Hepatocyte (in vitro differentiated cells): Measurements from ENCODE around the gene PRMT1. TPM values are rescaled to one million over a fixed set of nuclear protein-coding genes. Genes with fewer than 3 reads are reported as not detected.

Experiments
- DNase-seq: peaks from one replicate; pipeline ENCODE4 v3.0.0-alpha.2; 2016; ENCODE audit warnings: low spot score
- H2AFZ ChIP-seq: fragments of 200-600 bp; sonication (generic); 2 replicates; pipeline ENCODE4 v1.6.0; 2016; ENCODE audit warnings: antibody characterized with exemption, mild to moderate bottlenecking
- H3K27ac ChIP-seq: fragments of 200-600 bp; sonication (generic); 2 replicates; pipeline ENCODE4 v1.5.1; 2016; ENCODE audit warnings: mild to moderate bottlenecking
- H3K27me3 ChIP-seq: fragments of 200-600 bp; sonication (generic); 2 replicates; pipeline ENCODE4 v1.6.1; 2016
- H3K36me3 ChIP-seq: fragments of 200-600 bp; sonication (generic); replicated peaks from 2 replicates; pipeline ENCODE4 v1.5.1; 2016; ENCODE audit warnings: low read depth; ENCODE audit not compliant: insufficient read depth
- H3K4me1 ChIP-seq: fragments of 200-600 bp; sonication (generic); 2 replicates; pipeline ENCODE4 v1.5.1; 2016; ENCODE audit warnings: mild to moderate bottlenecking, moderate library complexity; ENCODE audit not compliant: insufficient read depth
- H3K4me2 ChIP-seq: fragments of 200-600 bp; sonication (generic); 2 replicates; pipeline ENCODE4 v1.6.0; 2016
- H3K4me3 ChIP-seq: fragments of 200-600 bp; sonication (generic); 2 replicates; pipeline ENCODE4 v1.5.1; 2016; ENCODE audit warnings: mild to moderate bottlenecking
- H3K79me2 ChIP-seq: fragments of 200-600 bp; sonication (generic); 2 replicates; pipeline ENCODE4 v1.6.0; 2017; ENCODE audit warnings: mild to moderate bottlenecking
- H3K9me2 ChIP-seq: fragments of 200-600 bp; sonication (generic); replicated peaks from 2 replicates; pipeline ENCODE4 v1.6.0; 2017; ENCODE audit warnings: mild to moderate bottlenecking; ENCODE audit not compliant: insufficient read depth
- H3K9me3 ChIP-seq: fragments of 200-600 bp; sonication (generic); 2 replicates; pipeline ENCODE4 v1.5.1; 2016; ENCODE audit warnings: low read depth, mild to moderate bottlenecking
- H4K20me1 ChIP-seq: fragments of 200-600 bp; sonication (generic); 2 replicates; pipeline ENCODE4 v1.6.0; 2016; ENCODE audit warnings: mild to moderate bottlenecking; ENCODE audit not compliant: insufficient read depth, poor library complexity, severe bottlenecking
- EZH2 ChIP-seq: fragments of 200-600 bp; sonication (generic); IDR thresholded peaks from 2 replicates; pipeline ENCODE4 v1.6.1; 2016; ENCODE audit warnings: antibody characterized with exemption, mild to moderate bottlenecking, borderline replicate concordance
- EZH2phosphoT487 ChIP-seq: fragments of 200-600 bp; sonication (generic); IDR thresholded peaks from one replicate; pipeline ENCODE4 v1.6.1; 2018; ENCODE audit warnings: antibody characterized with exemption, mild to moderate bottlenecking, low read depth, moderate library complexity; ENCODE audit not compliant: unreplicated experiment, severe bottlenecking
- WGBS: methylation state at CpG from one replicate; pipeline ENCODE4 v1.1.6; 2016; ENCODE audit warnings: low lambda C conversion rate; ENCODE audit errors: missing lambda C conversion rate; 5-methylcytosine and 5-hydroxymethylcytosine counted together
- microRNA-seq: library from miRNA; unstranded; fragments of <30 nt; microRNA quantifications from one replicate; pipeline ENCODE4, GENCODE V29; 2017
- polyA plus RNA-seq: library from polyadenylated mRNA; unstranded; fragments of >200 nt; fragmentation: Nextera tagmentation; extraction: Ambion mirVana; gene quantifications from 2 replicates; pipeline ENCODE4 v1.2.1, GENCODE V29; 2016
- small RNA-seq: library from RNA; depleted of rRNA; stranded (forward); fragments of <200 nt; gene quantifications from one replicate; pipeline ENCODE3, GENCODE V24; 2014
- total RNA-seq: library from RNA; depleted of rRNA; stranded (reverse); fragments of >200 nt; gene quantifications from 2 replicates; pipeline ENCODE4 v1.2.3, GENCODE V29; 2014
- TF ChIP-seq, protein P1 (sequence below): fragments of 200-600 bp; sonication (generic); IDR thresholded peaks from 2 replicates; pipeline ENCODE4 v1.5.1; 2016; ENCODE audit warnings: antibody characterized with exemption, mild to moderate bottlenecking; ENCODE audit not compliant: poor library complexity

PRMT1 gene
- total and polyA plus RNA-seq, 2 experiments from 2014 or later: 180 to 189 TPM

DNA sequence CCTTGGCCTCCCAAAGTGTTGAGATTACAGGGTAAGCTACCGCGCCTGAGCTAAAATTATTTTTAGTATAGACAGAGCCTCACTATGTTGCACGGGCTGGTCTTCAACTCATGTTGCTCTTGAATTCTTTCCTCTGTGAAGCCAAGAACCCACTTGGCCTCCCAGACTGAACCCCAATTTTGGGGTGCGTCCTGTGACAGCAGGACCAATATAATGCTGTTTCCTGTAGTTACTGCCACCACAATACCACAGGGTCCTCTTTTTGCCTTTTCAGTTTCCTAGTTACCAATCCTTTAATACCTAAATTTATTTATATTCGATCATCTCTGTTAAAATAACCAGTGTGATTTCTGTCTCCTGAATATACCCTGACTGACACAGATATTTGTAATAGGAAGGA lies 53.1 kb downstream of the PRMT1 start:
- Histone ChIP-seq H3K4me3 (no peak overlapping the region), H3K9me2 (no peaks in the 10 kb centered on the region), H4K20me1 (no peaks in the 10 kb centered on the region), H2AFZ (no peak overlapping the region), H3K27ac (no peak overlapping the region), H3K4me1 (peaks cover 4% of the 10 kb centered on the region), H3K9me3 (no peaks in the 10 kb centered on the region), H3K4me2 (no peak overlapping the region), H3K27me3 (no peaks in the 10 kb centered on the region), H3K36me3 (no peaks in the 10 kb centered on the region), H3K79me2 (no peaks in the 10 kb centered on the region)
- TF ChIP-seq, protein P1, sequence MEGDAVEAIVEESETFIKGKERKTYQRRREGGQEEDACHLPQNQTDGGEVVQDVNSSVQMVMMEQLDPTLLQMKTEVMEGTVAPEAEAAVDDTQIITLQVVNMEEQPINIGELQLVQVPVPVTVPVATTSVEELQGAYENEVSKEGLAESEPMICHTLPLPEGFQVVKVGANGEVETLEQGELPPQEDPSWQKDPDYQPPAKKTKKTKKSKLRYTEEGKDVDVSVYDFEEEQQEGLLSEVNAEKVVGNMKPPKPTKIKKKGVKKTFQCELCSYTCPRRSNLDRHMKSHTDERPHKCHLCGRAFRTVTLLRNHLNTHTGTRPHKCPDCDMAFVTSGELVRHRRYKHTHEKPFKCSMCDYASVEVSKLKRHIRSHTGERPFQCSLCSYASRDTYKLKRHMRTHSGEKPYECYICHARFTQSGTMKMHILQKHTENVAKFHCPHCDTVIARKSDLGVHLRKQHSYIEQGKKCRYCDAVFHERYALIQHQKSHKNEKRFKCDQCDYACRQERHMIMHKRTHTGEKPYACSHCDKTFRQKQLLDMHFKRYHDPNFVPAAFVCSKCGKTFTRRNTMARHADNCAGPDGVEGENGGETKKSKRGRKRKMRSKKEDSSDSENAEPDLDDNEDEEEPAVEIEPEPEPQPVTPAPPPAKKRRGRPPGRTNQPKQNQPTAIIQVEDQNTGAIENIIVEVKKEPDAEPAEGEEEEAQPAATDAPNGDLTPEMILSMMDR: no peak
- TF ChIP-seq EZH2: no peak
- no peak for TF ChIP-seq EZH2phosphoT487
- no peak for DNase-seq
- 96% methylated on average over 5 of the region's 5 CpGs for WGBS

Small RNA genes lying within 50 kb of the gene (microRNA-seq; reads per million reads assigned to microRNA genes)
- gene MIR5088: not detected

Small RNA genes lying within 50 kb of the gene (small RNA-seq; reads per million reads assigned to genes)
- not detected for gene MIR5088

Other genes with a start within 250 kb of the PRMT1 start
- 0.13 TPM in 1 of 2 replicates, not detected in the other for gene SLC17A7, start 235.7 kb upstream of the PRMT1 start, total RNA-seq
- gene SLC17A7, start 235.7 kb upstream of the PRMT1 start, polyA plus RNA-seq: 0.51 TPM in 1 of 2 replicates, not detected in the other
- 72.1 and 73.2 TPM in 2 replicates for gene PIH1D1, start 225.5 kb upstream of the PRMT1 start, total RNA-seq
- 79.8 and 98.9 TPM in 2 replicates for gene PIH1D1, start 225.5 kb upstream of the PRMT1 start, polyA plus RNA-seq
- gene ALDH16A1, start 224.0 kb upstream of the PRMT1 start, total RNA-seq: 29.9 and 32.4 TPM in 2 replicates
- gene ALDH16A1, start 224.0 kb upstream of the PRMT1 start, polyA plus RNA-seq: 36.5 and 38.7 TPM in 2 replicates
- gene FLT3LG, start 203.1 kb upstream of the PRMT1 start, total RNA-seq: 0.24 and 1.3 TPM in 2 replicates
- gene FLT3LG, start 203.1 kb upstream of the PRMT1 start, polyA plus RNA-seq: 2.8 and 3.0 TPM in 2 replicates
- gene RPL13A, start 189.7 kb upstream of the PRMT1 start, total RNA-seq: 1,997 and 2,349 TPM in 2 replicates
- gene RPL13A, start 189.7 kb upstream of the PRMT1 start, polyA plus RNA-seq: 904 and 953 TPM in 2 replicates
- 3,532 and 3,955 TPM in 2 replicates for gene RPS11, start 180.8 kb upstream of the PRMT1 start, total RNA-seq
- 672 and 689 TPM in 2 replicates for gene RPS11, start 180.8 kb upstream of the PRMT1 start, polyA plus RNA-seq
- gene FCGRT, start 164.6 kb upstream of the PRMT1 start, total RNA-seq: 313 and 321 TPM in 2 replicates
- 509 and 519 TPM in 2 replicates for gene FCGRT, start 164.6 kb upstream of the PRMT1 start, polyA plus RNA-seq
- gene RCN3, start 149.3 kb upstream of the PRMT1 start, total RNA-seq: 20.5 and 25.8 TPM in 2 replicates
- 81.4 and 85.4 TPM in 2 replicates for gene RCN3, start 149.3 kb upstream of the PRMT1 start, polyA plus RNA-seq
- gene NOSIP, start 96.7 kb upstream of the PRMT1 start, total RNA-seq: 43.4 and 52.8 TPM in 2 replicates
- gene NOSIP, start 96.7 kb upstream of the PRMT1 start, polyA plus RNA-seq: 92.4 and 93.9 TPM in 2 replicates
- gene PRRG2, start 96.0 kb upstream of the PRMT1 start, total RNA-seq: 6.0 and 10.2 TPM in 2 replicates
- 4.0 and 4.3 TPM in 2 replicates for gene PRRG2, start 96.0 kb upstream of the PRMT1 start, polyA plus RNA-seq
- 2.1 and 3.7 TPM in 2 replicates for gene PRR12, start 86.1 kb upstream of the PRMT1 start, total RNA-seq
- 2.7 and 3.0 TPM in 2 replicates for gene PRR12, start 86.1 kb upstream of the PRMT1 start, polyA plus RNA-seq
- 19.2 and 32.6 TPM in 2 replicates for gene RRAS, start 37.1 kb upstream of the PRMT1 start, total RNA-seq
- gene RRAS, start 37.1 kb upstream of the PRMT1 start, polyA plus RNA-seq: 107 and 125 TPM in 2 replicates
- 9.8 and 18.6 TPM in 2 replicates for gene SCAF1, start 35.1 kb upstream of the PRMT1 start, total RNA-seq
- 12.4 and 12.6 TPM in 2 replicates for gene SCAF1, start 35.1 kb upstream of the PRMT1 start, polyA plus RNA-seq
- 39.2 and 55.6 TPM in 2 replicates for gene IRF3, start 11.4 kb upstream of the PRMT1 start, total RNA-seq
- gene IRF3, start 11.4 kb upstream of the PRMT1 start, polyA plus RNA-seq: 38.8 and 41.8 TPM in 2 replicates
- 4.9 and 13.8 TPM in 2 replicates for gene BCL2L12, start 11.3 kb upstream of the PRMT1 start, total RNA-seq
- gene BCL2L12, start 11.3 kb upstream of the PRMT1 start, polyA plus RNA-seq: 28.3 and 32.5 TPM in 2 replicates
- 0.12 and 0.50 TPM in 2 replicates for gene ADM5, start 12.3 kb downstream of the PRMT1 start, total RNA-seq
- gene ADM5, start 12.3 kb downstream of the PRMT1 start, polyA plus RNA-seq: not detected in 2 replicates
- gene CPT1C, start 13.8 kb downstream of the PRMT1 start, total RNA-seq: 6.2 and 6.7 TPM in 2 replicates
- 6.8 and 10.0 TPM in 2 replicates for gene CPT1C, start 13.8 kb downstream of the PRMT1 start, polyA plus RNA-seq
- not detected in 2 replicates for gene TSKS, start 86.0 kb downstream of the PRMT1 start, total RNA-seq
- not detected in 2 replicates for gene TSKS, start 86.0 kb downstream of the PRMT1 start, polyA plus RNA-seq
- 59.3 and 64.8 TPM in 2 replicates for gene AP2A1, start 89.7 kb downstream of the PRMT1 start, total RNA-seq
- 60.4 and 62.1 TPM in 2 replicates for gene AP2A1, start 89.7 kb downstream of the PRMT1 start, polyA plus RNA-seq
- gene FUZ, start 136.0 kb downstream of the PRMT1 start, total RNA-seq: 19.5 and 20.5 TPM in 2 replicates
- gene FUZ, start 136.0 kb downstream of the PRMT1 start, polyA plus RNA-seq: 20.4 and 24.2 TPM in 2 replicates
- gene MED25, start 141.0 kb downstream of the PRMT1 start, total RNA-seq: 23.0 and 29.6 TPM in 2 replicates
- 83.9 and 100 TPM in 2 replicates for gene MED25, start 141.0 kb downstream of the PRMT1 start, polyA plus RNA-seq
- 76.4 and 114 TPM in 2 replicates for gene PTOV1, start 173.9 kb downstream of the PRMT1 start, total RNA-seq
- 294 and 305 TPM in 2 replicates for gene PTOV1, start 173.9 kb downstream of the PRMT1 start, polyA plus RNA-seq
- 16.1 and 27.0 TPM in 2 replicates for gene PNKP, start 190.3 kb downstream of the PRMT1 start, total RNA-seq
- 68.6 and 84.4 TPM in 2 replicates for gene PNKP, start 190.3 kb downstream of the PRMT1 start, polyA plus RNA-seq
- gene AKT1S1, start 200.1 kb downstream of the PRMT1 start, total RNA-seq: 15.6 and 16.3 TPM in 2 replicates
- gene AKT1S1, start 200.1 kb downstream of the PRMT1 start, polyA plus RNA-seq: 73.0 and 74.5 TPM in 2 replicates
- 10.7 and 13.4 TPM in 2 replicates for gene TBC1D17, start 200.4 kb downstream of the PRMT1 start, total RNA-seq
- gene TBC1D17, start 200.4 kb downstream of the PRMT1 start, polyA plus RNA-seq: 52.8 and 55.1 TPM in 2 replicates
- 0.12 and 0.60 TPM in 2 replicates for gene IL4I1, start 219.6 kb downstream of the PRMT1 start, total RNA-seq
- gene IL4I1, start 219.6 kb downstream of the PRMT1 start, polyA plus RNA-seq: 0.33 and 0.97 TPM in 2 replicates